GM23248 (cell line): Measurements from ENCODE around the gene ZNF318.

Experiments
- EZH2 ChIP-seq: fragments of 200-600 bp; sonication (generic); IDR thresholded peaks from 2 replicates; pipeline ENCODE4 v1.6.1; 2018; ENCODE audit warnings: antibody characterized with exemption, mild to moderate bottlenecking; ENCODE audit not compliant: insufficient read depth, poor library complexity, severe bottlenecking
- EZH2phosphoT487 ChIP-seq: fragments of 200-600 bp; sonication (generic); IDR thresholded peaks from 2 replicates; pipeline ENCODE4 v1.6.1; 2018; ENCODE audit warnings: antibody characterized with exemption, moderate library complexity, mild to moderate bottlenecking, low read depth; ENCODE audit not compliant: insufficient read depth

- TF ChIP-seq EZH2 (no peak), EZH2phosphoT487 (no peak)
Observed at GRCh38 chr6:43302126-43302525, 67.3 kb downstream of the ZNF318 start.
